CMK (cell line): Measurements from ENCODE around the gene SYNE3.

ENCODE experiments used
- DNase-seq: peaks from one replicate; pipeline ENCODE4 v3.0.0-alpha.2; 2010; ENCODE audit warnings: low read depth

SYNE3 gene, protein sequence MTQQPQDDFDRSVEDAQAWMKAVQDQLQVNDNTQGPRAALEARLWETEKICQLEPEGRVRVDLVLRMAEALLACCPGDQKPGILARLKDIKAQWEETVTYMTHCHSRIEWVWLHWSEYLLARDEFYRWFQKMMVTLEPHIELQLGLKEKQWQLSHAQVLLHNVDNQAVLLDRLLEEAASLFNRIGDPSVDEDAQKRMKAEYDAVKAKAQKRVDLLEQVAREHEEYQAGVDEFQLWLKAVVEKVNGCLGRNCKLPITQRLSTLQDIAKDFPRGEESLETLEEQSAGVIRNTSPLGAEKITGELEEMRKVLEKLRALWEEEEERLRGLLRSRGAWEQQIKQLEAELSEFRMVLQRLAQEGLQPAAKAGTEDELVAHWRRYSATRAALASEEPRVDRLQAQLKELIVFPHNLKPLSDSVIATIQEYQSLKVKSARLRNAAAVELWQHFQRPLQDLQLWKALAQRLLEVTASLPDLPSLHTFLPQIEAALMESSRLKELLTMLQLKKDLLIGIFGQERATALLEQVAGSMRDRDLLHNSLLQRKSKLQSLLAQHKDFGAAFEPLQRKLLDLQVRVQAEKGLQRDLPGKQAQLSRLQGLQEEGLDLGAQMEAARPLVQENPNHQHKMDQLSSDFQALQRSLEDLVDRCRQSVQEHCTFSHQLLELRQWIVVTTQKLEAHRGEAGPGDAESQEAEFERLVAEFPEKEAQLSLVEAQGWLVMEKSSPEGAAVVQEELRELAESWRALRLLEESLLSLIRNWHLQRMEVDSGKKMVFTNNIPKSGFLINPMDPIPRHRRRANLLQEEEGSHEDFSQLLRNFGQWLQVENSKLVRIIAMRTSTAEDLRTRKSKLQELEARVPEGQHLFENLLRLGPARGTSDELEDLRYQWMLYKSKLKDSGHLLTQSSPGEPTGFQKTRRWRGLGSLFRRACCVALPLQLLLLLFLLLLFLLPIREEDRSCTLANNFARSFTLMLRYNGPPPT

DNA sequence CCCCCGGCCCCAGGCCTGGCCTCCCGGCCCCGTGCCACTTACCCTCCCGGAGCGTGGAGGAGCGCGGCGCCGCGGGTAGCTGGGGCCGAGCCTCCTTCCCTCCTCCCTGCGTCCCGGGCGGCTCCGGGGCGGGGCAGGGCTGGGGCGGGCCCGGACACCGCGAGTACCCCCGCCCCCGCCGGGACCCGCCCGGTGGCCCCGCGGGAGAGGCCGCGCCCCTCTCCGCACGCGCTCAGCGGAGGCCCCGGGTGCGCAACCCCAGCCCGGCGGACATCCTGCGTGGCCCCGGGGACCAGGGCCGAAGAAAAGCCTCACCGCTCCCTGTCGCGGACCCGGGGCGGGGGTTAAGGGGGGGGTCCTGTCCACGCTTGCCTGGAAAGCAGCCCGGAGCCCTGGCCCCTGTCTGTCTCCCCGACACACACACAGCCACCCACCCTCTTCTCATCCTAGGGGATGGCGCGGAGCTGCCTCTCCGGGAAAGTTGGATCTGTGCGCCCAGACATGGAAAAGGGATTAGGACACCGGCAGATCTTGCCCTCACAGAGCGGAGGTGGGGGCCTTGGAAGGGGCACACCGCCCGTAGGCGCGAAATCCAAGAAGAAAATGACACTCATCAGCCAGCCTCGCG, at the start of gene SYNE3:
Gene SYNE3 (minus strand): TSS at position 97 of the 628 bp plus-strand sequence. CDS start 40,829 bp downstream, outside the sequence.
- DNase-seq: no peak

DNA sequence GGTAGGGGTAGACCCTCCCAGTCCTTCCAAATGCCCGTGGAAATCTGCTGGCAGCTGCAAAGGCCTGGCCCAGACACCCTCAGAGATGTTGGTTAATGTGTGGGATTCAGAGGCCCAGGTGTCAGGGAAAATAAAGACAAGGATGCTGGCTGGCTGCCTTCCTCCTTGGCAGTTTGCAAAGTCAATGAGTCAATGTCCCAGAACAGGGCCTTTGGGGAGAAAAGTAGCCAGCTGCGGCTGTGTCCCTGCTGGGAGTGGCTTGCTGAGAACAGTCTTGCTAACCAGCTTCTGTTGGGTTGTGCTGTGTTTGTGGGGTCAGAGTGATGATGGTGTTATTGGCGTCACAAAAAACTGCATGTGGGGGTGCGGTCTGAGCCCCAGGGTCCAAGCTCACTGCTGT, 47.6 kb upstream of the SYNE3 start:
- DNase-seq: no peak

DNA sequence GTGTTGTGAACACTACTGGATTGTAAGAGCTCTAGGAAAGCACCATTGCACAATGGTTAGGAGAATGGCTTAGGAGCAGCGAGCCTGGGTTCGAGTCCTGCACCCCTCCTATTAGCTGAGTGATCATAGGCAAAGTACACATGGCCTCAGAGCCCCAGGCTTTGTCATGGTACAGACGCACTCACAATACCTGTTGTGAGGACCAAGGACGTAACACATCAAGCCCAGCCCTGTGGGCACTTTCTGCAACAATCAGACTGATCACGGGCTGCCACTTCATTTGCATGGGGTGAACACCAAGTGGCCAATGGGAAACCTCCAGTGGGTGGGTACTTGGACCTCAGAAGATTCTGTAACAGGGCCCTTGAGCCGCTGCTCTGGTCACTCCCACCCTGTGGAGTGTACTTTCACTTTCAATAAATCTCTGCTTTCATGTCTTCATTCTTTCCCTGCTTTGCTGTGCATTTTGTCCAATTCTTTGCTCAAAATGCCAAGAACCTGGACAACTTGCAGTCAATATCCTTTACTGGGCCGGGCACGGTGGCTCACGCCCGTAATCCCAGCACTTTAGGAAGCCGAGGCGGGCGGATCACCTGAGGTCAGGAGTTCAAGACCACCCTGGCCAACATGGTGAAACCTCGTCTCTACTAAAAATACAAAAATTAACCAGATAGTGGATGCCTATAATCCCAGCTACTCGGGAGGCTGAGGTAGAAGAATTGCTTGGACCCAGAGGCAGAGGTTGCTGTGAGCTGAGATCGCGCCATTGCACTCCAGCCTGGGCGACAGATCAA, 46.6 kb upstream of the SYNE3 start:
- no peak for DNase-seq

DNA sequence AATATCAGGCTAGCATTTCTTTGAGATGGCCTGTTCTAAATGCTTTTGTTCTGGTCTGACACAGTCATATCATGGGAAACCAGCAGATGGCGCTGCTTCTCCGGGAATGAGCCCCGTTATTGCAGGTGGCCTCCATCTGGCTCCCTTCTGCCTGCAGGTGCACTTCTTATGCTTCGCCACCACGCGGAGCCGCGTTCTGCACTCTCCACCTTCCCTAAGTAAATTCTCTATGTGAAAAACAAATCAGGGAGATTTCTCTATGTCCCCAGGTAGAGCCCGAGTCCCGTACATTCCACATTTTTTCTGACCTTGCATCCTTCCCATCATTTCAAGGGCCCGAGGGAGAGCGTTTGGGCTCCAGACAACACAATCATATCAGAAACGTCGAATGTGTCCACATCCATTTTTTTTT, 44.6 kb upstream of the SYNE3 start:
- peak; percentile 39 for DNase-seq

DNA sequence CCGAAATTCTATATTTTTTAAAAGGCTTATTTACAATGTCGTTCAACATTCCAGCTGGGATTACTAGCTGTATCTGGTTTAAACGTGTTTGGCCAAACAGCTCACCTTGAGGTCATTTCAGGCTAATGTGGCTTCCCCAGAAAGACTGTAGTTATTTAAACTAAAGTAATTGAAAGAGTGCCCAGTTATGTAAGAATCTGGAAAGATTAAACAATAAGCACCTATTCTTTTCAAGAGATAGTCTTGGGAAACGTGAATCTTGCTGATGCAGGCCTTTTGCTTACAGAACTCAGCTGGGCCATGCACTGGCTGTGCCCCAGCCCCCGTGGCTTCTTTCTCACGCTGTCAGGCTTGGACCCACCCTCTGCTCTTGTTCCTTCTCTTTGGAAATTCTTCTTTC, 42.8 kb upstream of the SYNE3 start:
- no peak for DNase-seq

DNA sequence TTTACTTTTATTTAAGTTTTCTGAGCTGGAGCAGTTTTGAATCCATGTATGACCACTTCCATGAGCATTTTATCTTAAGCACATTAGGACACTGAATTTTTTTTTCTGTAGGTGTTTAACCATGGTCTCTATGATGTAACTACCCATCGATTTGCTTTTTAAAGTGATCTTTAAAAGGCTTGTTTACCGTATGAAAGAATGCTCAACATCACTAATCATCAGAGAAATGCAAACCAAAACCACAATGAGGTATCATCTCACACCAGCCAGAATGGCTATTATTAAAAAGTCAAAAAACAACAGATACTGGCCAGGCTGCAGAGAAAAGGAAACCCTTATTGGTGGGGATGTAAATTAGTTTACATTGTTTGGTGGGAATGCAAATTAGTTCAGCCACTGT, 41.4 kb upstream of the SYNE3 start:
- DNase-seq: no peak

DNA sequence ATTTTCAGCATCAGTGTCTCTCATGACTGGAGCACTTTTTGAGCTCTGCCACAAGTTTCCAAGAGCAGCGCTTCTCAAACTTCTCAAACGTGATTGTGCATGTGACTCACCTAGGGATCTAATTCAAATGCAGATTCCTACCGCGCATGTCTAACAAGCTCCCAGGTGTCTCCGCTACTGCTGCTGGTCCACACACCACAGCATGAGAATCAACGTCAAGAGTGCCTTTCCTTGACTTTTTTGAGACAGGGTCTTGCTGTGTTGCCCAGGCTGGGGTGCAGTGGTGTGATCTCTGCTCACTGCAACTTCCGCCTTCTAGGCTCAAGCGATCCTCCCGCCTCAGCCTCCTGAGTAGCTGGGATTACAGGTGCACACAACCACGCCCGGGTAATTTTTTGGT, 40.8 kb upstream of the SYNE3 start:
- no peak for DNase-seq

DNA sequence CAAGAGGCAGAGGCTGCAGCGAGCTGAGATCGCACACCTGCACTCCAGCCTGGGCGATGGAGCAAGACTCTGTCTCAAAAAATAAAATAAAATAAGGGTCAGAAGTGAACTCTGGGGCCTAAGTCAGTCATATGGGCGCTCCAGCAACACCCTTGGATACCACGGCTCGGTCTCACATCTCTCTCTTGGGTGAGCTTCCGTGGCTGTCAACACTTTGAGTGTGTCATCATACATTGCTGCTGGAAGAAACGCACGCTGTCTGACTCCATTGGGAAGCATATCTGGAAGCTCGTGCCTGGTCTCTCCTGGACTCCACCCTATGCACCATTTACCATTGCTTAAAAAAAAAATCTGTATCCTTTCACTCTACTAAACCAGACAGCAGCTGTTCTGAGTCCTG, 38.6 kb upstream of the SYNE3 start:
- DNase-seq: no peak

DNA sequence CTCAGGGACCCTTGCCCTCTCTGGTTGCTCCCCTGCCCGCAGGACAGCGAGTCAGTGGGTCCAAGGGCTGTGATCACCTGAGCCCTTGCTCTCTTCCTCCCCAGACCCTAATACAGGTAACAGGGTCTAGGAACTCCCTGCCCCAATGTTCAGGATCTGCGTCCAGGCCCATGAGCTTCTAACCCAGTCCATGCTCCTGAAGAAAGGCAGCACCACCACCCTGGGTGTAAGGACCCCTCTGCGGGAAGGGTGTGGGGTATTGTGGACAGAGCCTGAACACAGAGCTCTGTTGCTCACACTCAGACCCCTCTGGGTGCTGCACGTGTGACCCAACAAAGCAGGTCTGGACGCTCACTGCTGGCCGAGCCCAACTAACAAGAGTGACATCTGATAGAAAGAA, 36.7 kb upstream of the SYNE3 start:
- DNase-seq: no peak

DNA sequence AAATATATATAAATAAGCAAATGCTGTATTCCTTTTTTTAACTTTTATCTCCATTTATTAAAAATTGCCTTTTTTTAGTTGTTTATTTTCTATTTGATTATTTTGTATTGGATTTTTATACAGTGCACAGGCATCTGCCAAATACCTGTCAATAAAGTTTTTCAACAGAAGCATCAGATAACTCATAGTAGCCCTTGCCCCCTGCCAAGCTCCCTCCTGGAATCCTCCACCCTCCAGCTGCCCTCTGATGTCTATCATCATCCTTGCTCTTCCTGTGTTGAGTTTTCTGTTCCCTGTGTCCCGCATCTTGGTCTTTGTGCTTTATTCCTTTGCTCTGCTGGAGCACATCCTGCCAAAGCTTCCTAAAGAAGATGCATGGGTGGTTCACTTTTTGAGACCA, 35.0 kb upstream of the SYNE3 start:
- DNase-seq: no peak

DNA sequence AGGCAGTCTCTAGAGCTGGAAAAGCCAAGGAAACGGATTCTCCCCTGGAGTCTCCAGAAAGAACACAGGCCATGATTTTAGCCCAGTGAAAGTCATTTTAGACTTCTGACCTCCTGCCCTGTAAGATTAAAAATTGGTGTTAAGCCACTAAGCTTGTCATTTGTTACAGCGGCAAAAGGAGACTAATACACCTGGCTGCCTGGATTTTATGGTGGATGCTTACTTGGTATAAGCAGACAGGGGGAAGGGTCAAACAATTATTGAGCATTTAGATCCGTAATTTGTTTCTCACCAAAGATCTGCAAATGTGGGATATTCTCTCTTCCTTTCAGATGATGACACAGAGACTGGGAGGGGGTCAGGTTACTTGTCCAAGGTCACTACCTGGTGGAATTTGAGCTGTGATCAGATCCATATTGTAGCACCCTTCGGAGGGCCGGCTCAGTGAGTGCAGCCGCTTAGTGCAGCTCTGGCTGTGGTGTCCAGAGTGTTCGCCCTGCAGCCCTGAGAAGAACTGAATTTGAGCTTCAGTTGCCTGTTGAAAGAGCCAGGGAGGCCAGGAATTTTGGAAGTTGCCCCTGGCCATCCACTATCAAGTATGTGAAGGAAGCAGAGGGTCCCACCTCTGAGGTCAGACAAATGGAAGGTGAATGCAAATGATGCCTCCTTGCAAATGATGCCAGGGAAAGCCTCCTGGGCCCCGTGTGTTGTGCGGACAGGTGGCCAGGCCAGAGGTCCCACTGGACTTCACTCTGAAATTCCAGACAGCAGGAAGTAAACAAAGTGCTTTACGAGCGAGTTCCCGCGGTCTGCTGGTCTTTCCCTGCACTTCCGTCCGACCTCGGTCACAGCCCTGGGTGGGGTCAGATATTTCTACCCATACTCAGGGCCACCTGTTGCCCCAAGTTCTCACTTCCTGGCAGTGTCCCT, 33.5 kb upstream of the SYNE3 start:
- no peak for DNase-seq

DNA sequence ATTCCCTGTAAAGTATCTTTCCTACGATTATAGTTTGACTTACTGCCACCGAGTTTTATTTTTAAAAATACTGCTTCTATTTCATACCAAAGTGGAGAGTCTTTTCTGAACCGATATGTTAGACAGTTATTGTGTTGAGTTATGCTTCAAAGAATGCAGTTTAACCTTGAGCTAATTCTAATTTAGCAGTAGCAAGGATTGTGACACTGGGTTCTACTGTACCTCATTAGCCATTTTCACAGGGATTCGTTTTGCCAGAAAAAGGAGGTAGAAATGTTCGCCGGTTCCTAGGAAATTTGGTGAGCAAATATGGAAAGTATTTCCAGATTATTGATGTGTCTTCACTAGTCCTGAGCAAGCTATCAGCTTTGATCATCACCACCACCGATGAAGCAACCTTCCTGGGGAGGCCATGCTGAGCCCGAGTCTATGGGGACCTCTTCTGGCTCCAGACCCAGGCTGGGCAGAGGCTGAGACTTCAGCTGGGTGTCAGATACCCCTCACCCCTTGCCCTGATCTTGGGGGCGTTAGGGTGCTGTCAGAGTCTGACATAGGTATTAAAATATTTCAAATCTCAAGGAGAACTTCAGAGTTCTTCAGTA, 32.0 kb upstream of the SYNE3 start:
- no peak for DNase-seq

DNA sequence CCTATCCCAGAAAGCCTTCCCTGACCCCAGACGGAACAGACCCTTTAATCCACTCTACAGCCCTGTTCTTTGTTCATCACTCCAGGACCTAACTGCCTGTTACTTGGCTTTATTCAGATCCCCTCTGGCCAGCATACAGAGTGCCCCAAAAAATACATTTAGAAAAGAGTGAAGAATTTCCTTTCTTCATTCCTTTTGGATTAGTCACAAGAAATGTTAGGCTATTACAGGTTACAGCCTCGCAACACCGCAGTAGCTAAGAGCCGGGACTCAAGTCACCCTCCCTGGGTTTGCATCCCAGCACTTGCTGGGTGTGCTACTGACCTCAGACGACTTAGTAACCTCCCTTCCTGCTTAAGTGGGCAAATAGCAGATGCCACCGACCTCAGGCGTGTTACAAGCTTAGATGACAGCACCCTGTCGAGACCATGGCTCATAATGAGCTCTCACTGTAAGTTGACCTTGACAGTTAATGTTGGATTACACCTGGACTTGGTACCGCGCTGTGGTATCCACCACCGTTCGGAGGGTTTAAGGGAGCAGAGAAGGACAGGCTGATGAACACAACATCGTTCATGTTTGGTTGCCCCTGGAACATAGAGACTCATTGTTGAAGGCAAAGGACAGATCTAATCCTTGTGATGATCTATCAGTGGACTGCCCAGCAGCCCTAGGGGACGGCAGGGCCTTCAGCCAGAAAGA, 31.3 kb upstream of the SYNE3 start:
- DNase-seq: no peak

DNA sequence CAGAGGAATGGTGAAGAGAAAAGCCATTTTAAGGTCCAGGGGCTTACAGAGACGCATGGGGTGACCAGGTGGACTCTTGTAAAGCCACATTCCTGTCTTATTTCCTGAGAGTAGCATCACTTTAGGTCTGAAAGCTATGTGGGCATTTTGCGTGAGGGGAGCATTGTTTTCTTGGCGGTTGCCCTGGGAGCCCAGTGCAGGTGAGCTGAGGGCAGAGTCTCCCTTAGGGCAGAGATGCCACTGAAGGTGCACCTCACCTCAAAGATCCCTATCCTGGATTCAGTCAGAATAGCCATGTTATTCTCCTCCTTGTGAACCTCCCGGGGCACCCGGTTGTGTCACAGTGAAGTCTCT, 30.8 kb upstream of the SYNE3 start:
- DNase-seq: no peak

DNA sequence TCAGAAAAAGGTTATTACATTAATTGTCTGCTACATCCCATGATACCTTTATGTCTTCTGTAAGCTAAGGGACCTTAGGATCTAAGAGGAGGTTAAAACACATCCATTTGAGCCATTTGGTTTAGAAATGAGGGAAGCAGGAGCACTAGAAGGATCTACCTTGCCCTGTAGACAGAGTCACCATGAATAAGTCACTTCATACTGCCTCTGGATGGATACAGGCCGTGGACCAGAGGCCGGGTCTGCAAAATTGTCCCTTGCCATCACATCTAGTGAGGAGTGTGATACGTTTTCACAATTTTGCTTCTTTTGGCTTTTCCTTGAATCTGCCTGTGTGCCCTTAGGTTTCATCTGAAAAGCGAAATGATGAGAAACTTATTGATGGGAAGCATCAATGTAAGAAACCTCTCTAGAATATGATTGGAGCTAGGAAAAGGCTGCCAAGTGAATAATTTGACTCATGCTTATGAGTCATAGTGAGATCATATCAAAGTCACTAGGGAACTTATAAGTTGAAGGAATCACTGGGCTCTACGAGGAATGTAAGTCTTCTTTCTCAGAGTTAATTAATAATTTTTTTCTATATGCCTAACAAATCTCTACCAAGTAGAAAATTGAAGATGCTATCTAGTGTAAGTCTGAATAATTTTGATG, 29.2 kb upstream of the SYNE3 start:
- DNase-seq: no peak

DNA sequence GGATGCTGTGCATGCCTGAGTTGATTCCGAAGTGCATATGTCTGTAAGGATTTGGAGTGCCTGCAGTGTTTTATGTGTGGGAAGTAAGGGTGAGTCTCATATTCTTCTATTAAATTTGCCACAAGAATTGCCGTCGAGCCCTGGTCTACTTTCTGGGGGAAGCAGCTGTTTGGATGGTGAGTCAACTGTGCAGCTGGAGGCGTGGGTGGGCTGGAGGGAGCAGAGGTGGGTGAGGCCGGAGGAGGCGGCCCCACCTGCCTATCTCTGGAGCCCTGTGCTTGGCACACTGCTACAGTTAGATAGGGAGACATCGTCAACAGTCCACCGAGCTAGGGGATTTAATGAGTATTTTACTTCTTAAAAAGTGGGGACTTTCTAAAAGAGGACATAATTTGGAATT, 28.1 kb upstream of the SYNE3 start:
- DNase-seq: no peak

DNA sequence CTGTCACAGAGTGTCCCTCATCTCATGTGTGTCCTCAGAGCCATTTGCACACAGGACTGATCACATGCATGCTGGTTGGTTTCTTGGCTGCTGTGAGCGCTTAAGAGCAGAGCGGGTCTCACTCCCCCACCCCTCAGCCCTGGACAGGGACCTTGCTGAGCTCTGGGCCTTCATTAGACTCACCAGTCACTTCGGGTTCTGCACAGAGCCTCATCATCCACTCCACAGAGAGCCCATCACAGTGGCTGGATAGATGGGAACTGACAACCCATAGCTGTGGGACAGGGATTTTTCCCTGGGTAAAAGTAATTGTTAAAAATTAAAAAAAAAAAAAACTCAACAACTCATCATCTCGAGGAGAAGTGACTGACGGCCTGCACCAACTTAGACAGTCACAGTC, 26.6 kb upstream of the SYNE3 start:
- DNase-seq: no peak

DNA sequence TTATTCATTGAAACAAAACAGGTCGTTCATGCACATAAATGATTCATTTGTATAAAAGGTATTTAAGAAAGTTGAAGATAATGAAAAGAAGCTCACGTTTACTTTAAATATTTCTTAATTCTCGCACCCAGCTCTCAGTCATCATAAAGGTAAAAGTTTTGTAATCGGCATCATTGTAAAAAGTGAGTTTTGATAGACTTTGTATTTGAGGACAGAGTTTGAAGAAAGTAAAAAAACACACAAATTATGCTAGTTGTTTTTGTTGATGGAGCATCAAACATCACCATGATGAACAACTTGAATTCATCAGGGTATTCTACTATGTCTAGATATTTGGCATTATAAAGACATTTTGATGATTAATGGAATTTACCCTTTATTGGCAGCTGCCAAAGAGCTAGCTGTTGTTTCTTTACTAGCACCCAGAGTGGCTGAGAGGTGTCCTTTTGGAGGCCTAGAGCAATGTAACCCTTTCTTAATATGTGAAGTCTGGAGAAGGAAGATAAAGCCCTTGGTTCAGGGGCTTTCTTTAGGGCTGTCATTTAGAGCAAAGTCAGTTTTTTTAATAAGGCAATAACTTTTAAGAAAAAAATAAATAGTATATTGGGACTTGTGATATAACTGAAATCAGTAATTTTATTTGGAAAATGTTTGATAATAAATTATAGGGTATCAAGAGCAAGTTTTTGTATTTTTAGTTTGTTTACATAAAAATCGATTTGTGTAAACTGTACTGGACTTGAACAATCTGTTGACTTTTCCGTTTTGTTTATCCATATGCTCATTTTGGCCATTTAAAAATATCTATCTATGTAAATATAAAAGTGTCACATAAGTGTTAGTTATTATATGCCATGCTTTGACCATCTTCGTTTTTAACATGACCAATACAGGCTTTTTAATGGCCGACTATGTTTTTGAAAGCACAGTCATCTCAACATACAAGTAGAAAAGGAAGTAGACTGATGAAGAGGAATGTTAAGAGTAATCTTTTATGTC, 25.8 kb upstream of the SYNE3 start:
- DNase-seq: no peak
